ENCODE data around the gene MCTP1.
"Not testable (repeated sequence)": the region's sequence is repeated elsewhere in the genome, so short reads cannot be mapped to it uniquely, and the experiment has no call there.

MCTP1 gene

GRCh38 chr5:94849324-94849723, 435.6 kb downstream of the MCTP1 start:
- in situ Hi-C loops (cut with MboI; ENCODE audit: low pct_unique_long_range_greater_than_20kb, low sequenced_read_pairs, unreplicated experiment) = loop anchor here (25.0 kb wide), 1 partner anchor 1262 kb away; the partner anchor contains the start of genes NR2F1 and NR2F1-AS1
- no peak for TF ChIP-seq CTCF (IDR thresholded peaks at IDR 0.05; ENCODE audit: extremely low read depth, insufficient read depth, missing control alignments)
- DNase-seq (ENCODE audit: low spot score) = no peak

- TF ChIP-seq CTCF (IDR thresholded peaks at IDR 0.05; ENCODE audit: extremely low read depth, insufficient read depth, missing control alignments) = no peak
- in situ Hi-C loops (cut with MboI; ENCODE audit: low pct_unique_long_range_greater_than_20kb, low sequenced_read_pairs, unreplicated experiment) = loop anchor here (25.0 kb wide), 1 partner anchor 1260 kb away; the partner anchor contains the start of genes NR2F1 and NR2F1-AS1
- DNase-seq (ENCODE audit: low spot score) = no peak
Observed at GRCh38 chr5:94847726-94848125, 437.2 kb downstream of the MCTP1 start.

GRCh38 chr5:94847019-94847418, 437.9 kb downstream of the MCTP1 start:
- in situ Hi-C loops (cut with MboI; ENCODE audit: low pct_unique_long_range_greater_than_20kb, low sequenced_read_pairs, unreplicated experiment) = loop anchor here (25.0 kb wide), 1 partner anchor 1260 kb away; the partner anchor contains the start of genes NR2F1 and NR2F1-AS1
- no peak for DNase-seq (ENCODE audit: low spot score)
- no peak for TF ChIP-seq CTCF (IDR thresholded peaks at IDR 0.05; ENCODE audit: extremely low read depth, insufficient read depth, missing control alignments)

- DNase-seq (ENCODE audit: low spot score) = not testable (repeated sequence)
- in situ Hi-C loops (cut with MboI; ENCODE audit: low pct_unique_long_range_greater_than_20kb, low sequenced_read_pairs, unreplicated experiment) = loop anchor here (25.0 kb wide), 1 partner anchor 1258 kb away; the partner anchor contains the start of genes NR2F1 and NR2F1-AS1
Observed at GRCh38 chr5:94845696-94846095, 439.2 kb downstream of the MCTP1 start.

- DNase-seq (ENCODE audit: low spot score) = no peak
- in situ Hi-C loops (cut with MboI; ENCODE audit: low pct_unique_long_range_greater_than_20kb, low sequenced_read_pairs, unreplicated experiment) = loop anchor here (25.0 kb wide), 1 partner anchor 1254 kb away; the partner anchor contains the start of genes NR2F1 and NR2F1-AS1
- no peak for TF ChIP-seq CTCF (IDR thresholded peaks at IDR 0.05; ENCODE audit: extremely low read depth, insufficient read depth, missing control alignments)
Observed at GRCh38 chr5:94841598-94842322, 443.1 kb downstream of the MCTP1 start.

- no peak for DNase-seq (ENCODE audit: low spot score)
- in situ Hi-C loops (cut with MboI; ENCODE audit: low pct_unique_long_range_greater_than_20kb, low sequenced_read_pairs, unreplicated experiment) = loop anchor here (25.0 kb wide), 1 partner anchor 1247 kb away; the partner anchor contains the start of genes NR2F1 and NR2F1-AS1
- TF ChIP-seq CTCF (IDR thresholded peaks at IDR 0.05; ENCODE audit: extremely low read depth, insufficient read depth, missing control alignments) = no peak
Observed at GRCh38 chr5:94833851-94834250, 451.0 kb downstream of the MCTP1 start.

- in situ Hi-C loops (cut with MboI; ENCODE audit: low pct_unique_long_range_greater_than_20kb, low sequenced_read_pairs, unreplicated experiment) = loop anchor here (25.0 kb wide), 1 partner anchor 1245 kb away; the partner anchor contains the start of genes NR2F1 and NR2F1-AS1
- no peak for TF ChIP-seq CTCF (IDR thresholded peaks at IDR 0.05; ENCODE audit: extremely low read depth, insufficient read depth, missing control alignments)
- no peak for DNase-seq (ENCODE audit: low spot score)
Observed at GRCh38 chr5:94832685-94833084, 452.2 kb downstream of the MCTP1 start.
